Gastrocnemius medialis (tissue), 4 donors: Measurements from ENCODE around the gene SH3PXD2B. TPM values are rescaled to one million over a fixed set of nuclear protein-coding genes. Genes with fewer than 3 reads are reported as not detected.
A peak's percentile ranks its signal among the peaks of the same experiment; 100 is the strongest.

ENCODE experiments used
- ATAC-seq, 2 donors: fragments of 150-250 bp; one replicate each; pipeline ENCODE4 v1.9.1; 2016
- DNase-seq, 2 donors: peaks; one replicate each; pipeline ENCODE4 v3.0.0-alpha.2; 2019
- H3K27ac ChIP-seq, 4 donors: fragments of 200-600 bp; sonication (generic); 1 replicate in 1 of 4; 2 replicates in 3 of 4; pipeline ENCODE4 v1.5.1; 2016 to 2018; ENCODE audit warnings: mild to moderate bottlenecking in 2 of 4, moderate library complexity in 1 of 4
- H3K27me3 ChIP-seq, 3 donors: fragments of 200-600 bp; sonication (generic) in 2 of 3; 1 replicate in 1 of 3; 2 replicates in 2 of 3; pipeline versions ENCODE4 v1.5.1 to v1.6.0; 2016 to 2019; ENCODE audit warnings: mild to moderate bottlenecking in 1 of 3, moderate library complexity in 1 of 3
- H3K36me3 ChIP-seq, 2 donors: fragments of 200-600 bp; sonication (generic) in 1 of 2; one replicate each; pipeline ENCODE4 v1.5.1; 2017 to 2018
- H3K4me1 ChIP-seq, 2 donors: fragments of 200-600 bp; sonication (generic) in 1 of 2; one replicate each; pipeline ENCODE4 v1.5.1; 2016 to 2017; ENCODE audit warnings: mild to moderate bottlenecking in 2 of 2
- H3K4me3 ChIP-seq, 4 donors: fragments of 200-600 bp; sonication (generic) in 3 of 4; 1 replicate in 1 of 4; 2 replicates in 3 of 4; pipeline ENCODE4 v1.5.1; 2016 to 2019; ENCODE audit warnings: mild to moderate bottlenecking in 2 of 4
- H3K9me3 ChIP-seq, 3 donors: fragments of 200-600 bp; sonication (generic) in 2 of 3; 1 replicate in 1 of 3; 2 replicates in 2 of 3; pipeline ENCODE4 v1.5.1; 2016 to 2019
- POLR2A ChIP-seq, 2 donors: fragments of 450-650 bp; IDR thresholded peaks; one replicate each; pipeline ENCODE4 v1.6.1; 2017; ENCODE audit warnings: antibody characterized with exemption in 2 of 2, mild to moderate bottlenecking in 2 of 2, moderate library complexity in 2 of 2
- in situ Hi-C, 4 donors: fragments of 200-750 bp; cut with MboI; loops; one replicate each; pipeline versions ENCODE4 v1.15.0 to v1.8.0; 2017; ENCODE audit warnings: low sequenced_read_pairs in 4 of 4
- intact Hi-C: fragments of 100-400 bp; cut with DNase I; formaldehyde crosslinking; loops from one replicate; pipeline ENCODE4 v1.15.1; 2023; ENCODE audit warnings: low total_unique reads
- total RNA-seq, 4 donors: library from RNA; depleted of rRNA; stranded (reverse); fragments of >200 nt; gene quantifications; one replicate each; pipeline versions ENCODE4 v1.1.0 to v1.2.3, GENCODE V29; 2016
- TF ChIP-seq, protein P1 (sequence below), 5 experiments: fragments of 450-650 bp in 3 of 5; fragments of 200-600 bp in 2 of 5; sonication (generic) in 2 of 5; IDR thresholded peaks in 4 of 5; conservative IDR thresholded peaks in 1 of 5; 1 replicate in 4 of 5; 2 replicates in 1 of 5; pipeline ENCODE4 v1.5.1; 2016 to 2019; ENCODE audit warnings: antibody characterized with exemption in 5 of 5, mild to moderate bottlenecking in 3 of 5, moderate library complexity in 3 of 5

The SH3PXD2B gene
- total RNA-seq, 4 donors from 2014 or later, result 2.7 to 10.2 (median 4.2) TPM

DNA sequence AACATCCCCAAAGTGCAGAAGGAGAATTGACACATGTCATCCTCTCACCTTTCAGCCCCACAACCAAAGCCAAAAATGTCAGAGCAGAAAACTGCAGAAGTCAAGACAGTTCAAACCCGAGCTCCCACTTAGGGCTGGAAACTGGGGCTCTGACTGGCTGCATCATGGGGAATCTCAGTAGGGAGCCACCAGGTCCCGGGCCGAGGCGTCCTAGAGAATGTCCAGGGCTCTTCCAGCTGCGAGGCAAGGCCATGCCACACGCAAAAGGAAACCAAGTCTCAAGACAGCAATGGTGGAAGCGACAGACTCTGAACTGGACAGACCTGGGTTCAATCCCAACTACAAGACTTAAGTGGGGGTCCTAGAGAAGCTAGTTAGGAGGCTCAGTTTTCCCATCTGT lies 13.8 kb downstream of the SH3PXD2B start:
- ATAC-seq (no peak), DNase-seq (no peak)
- peak overlapping the region in 1 of 4 donors; percentile 5 for H3K27ac ChIP-seq
- TF ChIP-seq POLR2A (IDR thresholded peaks at IDR 0.05), result no peak
- TF ChIP-seq, protein P1, sequence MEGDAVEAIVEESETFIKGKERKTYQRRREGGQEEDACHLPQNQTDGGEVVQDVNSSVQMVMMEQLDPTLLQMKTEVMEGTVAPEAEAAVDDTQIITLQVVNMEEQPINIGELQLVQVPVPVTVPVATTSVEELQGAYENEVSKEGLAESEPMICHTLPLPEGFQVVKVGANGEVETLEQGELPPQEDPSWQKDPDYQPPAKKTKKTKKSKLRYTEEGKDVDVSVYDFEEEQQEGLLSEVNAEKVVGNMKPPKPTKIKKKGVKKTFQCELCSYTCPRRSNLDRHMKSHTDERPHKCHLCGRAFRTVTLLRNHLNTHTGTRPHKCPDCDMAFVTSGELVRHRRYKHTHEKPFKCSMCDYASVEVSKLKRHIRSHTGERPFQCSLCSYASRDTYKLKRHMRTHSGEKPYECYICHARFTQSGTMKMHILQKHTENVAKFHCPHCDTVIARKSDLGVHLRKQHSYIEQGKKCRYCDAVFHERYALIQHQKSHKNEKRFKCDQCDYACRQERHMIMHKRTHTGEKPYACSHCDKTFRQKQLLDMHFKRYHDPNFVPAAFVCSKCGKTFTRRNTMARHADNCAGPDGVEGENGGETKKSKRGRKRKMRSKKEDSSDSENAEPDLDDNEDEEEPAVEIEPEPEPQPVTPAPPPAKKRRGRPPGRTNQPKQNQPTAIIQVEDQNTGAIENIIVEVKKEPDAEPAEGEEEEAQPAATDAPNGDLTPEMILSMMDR (IDR thresholded peaks at IDR 0.05 in 4 of 5, conservative IDR thresholded peaks at IDR 0.05 in 1 of 5), result no peak
- no peaks in the 10 kb centered on the region for H3K27me3 ChIP-seq
- no peak overlapping the region for H3K4me3 ChIP-seq
- in situ Hi-C loops (no loop called here), intact Hi-C loops (no loop called here)
- H3K36me3 ChIP-seq, result no peaks in the 10 kb centered on the region
- H3K9me3 ChIP-seq, result no peaks in the 10 kb centered on the region
- H3K4me1 ChIP-seq, result peaks cover 22 to 32% of the 10 kb centered on the region in 2 donors

DNA sequence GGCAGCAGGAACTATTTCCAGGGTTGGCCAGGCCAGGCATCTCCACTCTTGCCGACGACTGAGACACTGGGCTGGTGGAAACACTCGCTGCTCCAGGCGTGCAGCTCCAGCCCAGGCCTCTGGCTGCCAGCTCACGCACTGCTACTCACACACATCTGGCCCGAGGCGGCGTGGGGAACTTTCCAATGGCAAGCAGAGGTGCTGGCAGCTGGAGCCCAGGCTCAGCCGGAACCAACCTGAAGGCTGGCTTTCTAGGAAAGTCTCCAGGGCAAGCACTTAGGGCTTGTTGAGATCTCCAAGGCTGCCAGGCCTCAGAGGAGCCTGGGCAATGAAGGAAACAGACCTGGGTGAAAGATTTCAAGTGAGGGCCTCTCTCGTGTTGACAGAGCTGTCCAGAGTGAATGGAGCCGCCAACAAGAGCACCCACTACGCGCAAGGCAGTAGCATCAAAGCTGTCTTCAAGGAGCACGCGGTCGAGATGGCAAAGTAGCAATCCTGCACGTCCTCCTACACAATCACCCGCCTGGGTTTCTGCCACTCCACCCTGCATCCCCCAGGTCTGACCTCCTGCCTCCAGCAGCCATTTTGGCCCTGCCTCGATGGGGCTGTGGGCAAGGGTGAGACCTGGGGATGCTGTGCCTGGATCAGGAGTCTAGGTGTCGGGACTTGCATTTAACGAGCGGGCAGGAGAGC lies 14.4 kb downstream of the SH3PXD2B start:
- intact Hi-C loops (no loop called here), in situ Hi-C loops (no loop called here)
- ATAC-seq (no peak), DNase-seq (no peak)
- no peaks in the 10 kb centered on the region for H3K27me3 ChIP-seq
- TF ChIP-seq, protein P1 (IDR thresholded peaks at IDR 0.05 in 4 of 5, conservative IDR thresholded peaks at IDR 0.05 in 1 of 5), result no peak
- TF ChIP-seq POLR2A (IDR thresholded peaks at IDR 0.05), result no peak
- H3K4me1 ChIP-seq, result peaks cover 22 to 32% of the 10 kb centered on the region in 2 donors
- no peaks in the 10 kb centered on the region for H3K36me3 ChIP-seq
- peak overlapping the region in 1 of 4 donors; percentile 5 for H3K27ac ChIP-seq
- H3K4me3 ChIP-seq, result no peak overlapping the region
- no peaks in the 10 kb centered on the region for H3K9me3 ChIP-seq

DNA sequence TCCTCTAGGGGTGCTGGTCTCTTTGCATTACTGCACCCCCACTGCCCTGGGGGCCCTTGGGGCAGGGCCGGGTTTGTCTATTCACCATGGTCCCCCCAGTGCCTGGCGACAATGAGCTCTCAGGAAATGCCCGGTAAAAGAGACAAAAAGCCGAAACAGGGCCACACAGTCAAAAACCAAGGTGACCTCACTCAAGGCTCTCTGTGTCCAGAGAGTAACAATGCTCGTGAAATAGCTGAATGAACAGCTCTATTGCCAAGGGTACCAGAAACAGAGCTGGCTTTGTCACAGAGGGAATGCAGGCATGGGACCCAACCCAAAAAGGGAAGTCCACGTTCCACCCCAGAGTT lies 16.0 kb downstream of the SH3PXD2B start:
- no peak for ATAC-seq
- Histone ChIP-seq H3K4me1 (peaks cover 10 to 22% of the 10 kb centered on the region in 2 donors), H3K9me3 (no peaks in the 10 kb centered on the region), H3K4me3 (no peak overlapping the region), H3K36me3 (no peaks in the 10 kb centered on the region), H3K27me3 (no peaks in the 10 kb centered on the region), H3K27ac (peak overlapping the region; percentile 33 to 58 (median 38))
- in situ Hi-C loops (no loop called here), intact Hi-C loops (no loop called here)
- DNase-seq, result no peak
- TF ChIP-seq, protein P1 (IDR thresholded peaks at IDR 0.05 in 4 of 5, conservative IDR thresholded peaks at IDR 0.05 in 1 of 5), result no peak
- no peak for TF ChIP-seq POLR2A (IDR thresholded peaks at IDR 0.05)

DNA sequence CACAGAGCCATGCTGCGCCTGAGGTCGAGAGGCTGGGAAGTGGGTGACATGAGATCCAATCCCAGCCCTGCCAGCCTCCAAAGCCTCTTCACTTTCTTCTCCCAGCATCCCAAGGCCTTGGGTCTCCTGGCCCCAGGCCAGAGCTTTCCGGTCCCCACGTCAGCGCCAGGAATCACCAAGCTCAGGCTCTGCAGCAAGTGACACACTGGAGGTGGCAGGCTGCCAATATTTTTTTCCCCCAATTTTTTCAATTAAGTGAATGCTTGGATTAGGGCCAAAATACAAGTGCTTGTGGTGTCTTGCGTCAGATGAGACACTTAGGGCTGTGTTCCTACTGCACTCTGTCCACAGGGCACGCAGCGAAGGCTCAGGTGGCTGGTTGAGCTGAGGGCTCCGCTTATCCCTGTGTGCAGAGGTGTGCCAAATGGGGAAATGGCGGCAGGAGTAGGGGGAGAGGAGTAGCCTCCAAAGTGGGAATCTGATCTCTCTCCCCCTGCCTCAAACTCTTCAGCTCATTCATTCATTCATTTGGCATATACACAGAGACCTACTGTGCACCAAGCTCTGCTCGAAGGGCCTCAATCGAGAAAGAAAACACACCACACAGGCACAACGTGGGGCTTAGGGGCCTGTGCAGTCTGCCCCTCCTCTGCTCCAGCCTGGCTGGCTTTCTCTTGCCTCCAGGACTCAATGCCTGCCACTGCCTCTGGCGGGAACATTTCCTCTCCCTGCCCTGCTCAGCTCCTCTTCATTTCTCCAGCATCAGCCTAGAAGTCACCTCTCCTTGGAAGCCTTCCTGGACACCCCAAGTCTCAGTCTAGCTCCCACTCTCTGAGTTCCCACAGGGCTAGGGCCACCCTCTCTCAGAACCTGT lies 16.6 kb downstream of the SH3PXD2B start:
- intact Hi-C loops, result no loop called here
- H3K27ac ChIP-seq, result peak overlapping the region; percentile 34 to 58 (median 48)
- peak in 1 of 2 donors; percentile 53 for DNase-seq
- H3K9me3 ChIP-seq, result no peaks in the 10 kb centered on the region
- peaks cover 10 to 16% of the 10 kb centered on the region in 2 donors for H3K4me1 ChIP-seq
- TF ChIP-seq, protein P1 (IDR thresholded peaks at IDR 0.05 in 4 of 5, conservative IDR thresholded peaks at IDR 0.05 in 1 of 5), result no peak
- TF ChIP-seq POLR2A (IDR thresholded peaks at IDR 0.05), result peak in 1 of 2 donors; percentile 34
- peak; percentile 55 to 66 for ATAC-seq
- no peaks in the 10 kb centered on the region for H3K36me3 ChIP-seq
- no peak overlapping the region for H3K4me3 ChIP-seq
- in situ Hi-C loops, result no loop called here
- H3K27me3 ChIP-seq, result no peaks in the 10 kb centered on the region
